Prostate gland (tissue), 2 donors: ENCODE data around the gene FABP1. TPM values are rescaled to one million over a fixed set of nuclear protein-coding genes. Genes with fewer than 3 reads are reported as not detected.

Experiments used
- DNase-seq: peaks from one replicate; pipeline ENCODE4 v3.0.0-alpha.2; 2019; ENCODE audit warnings: low spot score
- H3K27ac ChIP-seq, 2 donors: fragments of 200-600 bp; sonication (generic); 2 replicates each; pipeline ENCODE4 v1.5.1; 2017 to 2019
- H3K27me3 ChIP-seq: fragments of 200-600 bp; sonication (generic); replicated peaks from 2 replicates; pipeline ENCODE4 v1.5.1; 2019; ENCODE audit not compliant: insufficient read depth
- H3K36me3 ChIP-seq, 2 donors: fragments of 200-600 bp; sonication (generic); 1 replicate in 1 of 2; 2 replicates in 1 of 2; pipeline versions ENCODE4 v1.5.1 to v1.8.1; 2017 to 2019
- H3K4me1 ChIP-seq: fragments of 200-600 bp; sonication (generic); replicated peaks from 2 replicates; pipeline ENCODE4 v1.5.1; 2019
- H3K4me3 ChIP-seq, 2 donors: fragments of 200-600 bp; sonication (generic); 2 replicates each; pipeline ENCODE4 v1.5.1; 2017 to 2019
- H3K9me3 ChIP-seq: fragments of 200-600 bp; sonication (generic); 2 replicates; pipeline ENCODE4 v1.5.1; 2017
- CTCF ChIP-seq, 4 experiments: fragments of 200-600 bp in 2 of 4; fragments of 450-650 bp in 2 of 4; sonication (generic) in 2 of 4; IDR thresholded peaks; 1 replicate in 3 of 4; 2 replicates in 1 of 4; pipeline ENCODE4 v1.5.1; 2016 to 2019; ENCODE audit warnings: antibody characterized with exemption in 4 of 4, mild to moderate bottlenecking in 2 of 4, moderate library complexity in 2 of 4
- POLR2A ChIP-seq: fragments of 450-650 bp; IDR thresholded peaks from one replicate; pipeline ENCODE4 v1.6.1; 2016; ENCODE audit warnings: antibody characterized with exemption, mild to moderate bottlenecking
- POLR2AphosphoS5 ChIP-seq: sonication (generic); formaldehyde crosslinking; IDR thresholded peaks from one replicate; pipeline ENCODE4 v1.6.1; 2017; ENCODE audit warnings: antibody characterized with exemption
- WGBS: methylation state at CpG from one replicate; pipeline ENCODE4 v1.1.5; 2018; 5-methylcytosine and 5-hydroxymethylcytosine counted together
- intact Hi-C: fragments of 100-400 bp; cut with DNase I; formaldehyde crosslinking; loops from one replicate; pipeline ENCODE4 v1.14.2; 2022
- total RNA-seq, 2 donors: library from RNA; depleted of rRNA; stranded (reverse); fragments of >200 nt; gene quantifications; one replicate each; pipeline ENCODE4 v1.1.0, GENCODE V29; 2016

The FABP1 gene
- total RNA-seq, 2 donors from 2014 or later, result not detected

- H3K27me3 ChIP-seq, result no peaks in the 10 kb centered on the region
- H3K9me3 ChIP-seq, result no peaks in the 10 kb centered on the region
- H3K27ac ChIP-seq, result no peak overlapping the region
- no peaks in the 10 kb centered on the region for H3K4me1 ChIP-seq
- 67% methylated on average over 5 of the region's 5 CpGs for WGBS
- DNase-seq, result no peak
- no peak overlapping the region for H3K4me3 ChIP-seq
- intact Hi-C loops, result no loop called here
- H3K36me3 ChIP-seq, result no peaks in the 10 kb centered on the region
- no peak for TF ChIP-seq POLR2AphosphoS5
- no peak for TF ChIP-seq CTCF (IDR thresholded peaks at IDR 0.05)
- no peak for TF ChIP-seq POLR2A
Measured at GRCh38 chr2:88123164-88123974, 4.5 kb downstream of the FABP1 start.

GRCh38 chr2:88122141-88122884 lies 5.5 kb downstream of the FABP1 start:
- no peaks in the 10 kb centered on the region for H3K4me1 ChIP-seq
- 81% methylated on average over 8 of the region's 8 CpGs for WGBS
- intact Hi-C loops, result no loop called here
- H3K36me3 ChIP-seq, result no peaks in the 10 kb centered on the region
- no peak for TF ChIP-seq CTCF (IDR thresholded peaks at IDR 0.05)
- no peak for TF ChIP-seq POLR2A
- TF ChIP-seq POLR2AphosphoS5, result no peak
- no peaks in the 10 kb centered on the region for H3K9me3 ChIP-seq
- H3K27ac ChIP-seq, result no peak overlapping the region
- DNase-seq, result no peak
- no peaks in the 10 kb centered on the region for H3K27me3 ChIP-seq
- no peak overlapping the region for H3K4me3 ChIP-seq

- Histone ChIP-seq H3K9me3 (no peaks in the 10 kb centered on the region), H3K4me3 (no peak overlapping the region), H3K4me1 (no peaks in the 10 kb centered on the region), H3K27ac (no peak overlapping the region), H3K27me3 (no peaks in the 10 kb centered on the region), H3K36me3 (no peaks in the 10 kb centered on the region)
- TF ChIP-seq POLR2A, result no peak
- TF ChIP-seq CTCF (IDR thresholded peaks at IDR 0.05), result no peak
- no peak for TF ChIP-seq POLR2AphosphoS5
- 88% methylated on average over 4 of the region's 4 CpGs for WGBS
- no peak for DNase-seq
- intact Hi-C loops, result no loop called here
Measured at GRCh38 chr2:88121678-88122077, 6.2 kb downstream of the FABP1 start.

- H3K36me3 ChIP-seq, result no peaks in the 10 kb centered on the region
- H3K9me3 ChIP-seq, result no peaks in the 10 kb centered on the region
- no peak for DNase-seq
- 78% methylated on average over 4 of the region's 4 CpGs for WGBS
- H3K27ac ChIP-seq, result no peak overlapping the region
- no peaks in the 10 kb centered on the region for H3K4me1 ChIP-seq
- no peak for TF ChIP-seq POLR2A
- TF ChIP-seq CTCF (IDR thresholded peaks at IDR 0.05), result no peak
- no peak for TF ChIP-seq POLR2AphosphoS5
- H3K27me3 ChIP-seq, result no peaks in the 10 kb centered on the region
- intact Hi-C loops, result no loop called here
- no peak overlapping the region for H3K4me3 ChIP-seq
Measured at GRCh38 chr2:88117973-88118372, 9.9 kb downstream of the FABP1 start.
